NCI-H82 treated with DMSO at 0.1 percent for 48 hours (cell line): ENCODE measurements around the gene DGKE.

Experiments used
- DNase-seq: peaks from one replicate; lab custom pipeline; 2025; ENCODE audit not compliant: unreplicated experiment; lab: John Stamatoyannopoulos, UW

Gene DGKE

DNA sequence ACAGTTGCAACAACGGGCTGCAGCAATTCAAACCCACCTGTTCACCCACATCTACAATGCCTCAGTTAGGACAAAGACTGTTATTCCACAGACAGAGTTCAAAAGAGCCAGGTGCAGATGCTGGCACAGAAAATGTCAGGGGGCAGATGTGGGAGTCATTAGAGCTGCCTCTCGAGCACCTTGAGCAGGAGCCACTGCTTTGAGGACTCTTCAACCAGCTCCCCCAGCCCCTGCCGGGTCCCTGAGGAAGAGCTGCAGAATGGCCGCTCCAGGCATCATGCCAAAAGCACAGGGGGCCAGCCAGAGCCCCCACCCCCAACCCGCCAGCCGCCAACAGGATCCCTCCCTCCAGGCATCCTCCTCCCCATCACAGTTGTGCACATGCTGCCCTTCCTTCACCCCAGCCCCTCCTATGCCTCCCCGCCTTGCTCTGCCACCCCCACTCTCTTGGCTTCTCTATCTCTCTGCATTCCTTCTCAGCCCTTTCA lies 21.0 kb upstream of the DGKE start:
- no peak for DNase-seq

DNA sequence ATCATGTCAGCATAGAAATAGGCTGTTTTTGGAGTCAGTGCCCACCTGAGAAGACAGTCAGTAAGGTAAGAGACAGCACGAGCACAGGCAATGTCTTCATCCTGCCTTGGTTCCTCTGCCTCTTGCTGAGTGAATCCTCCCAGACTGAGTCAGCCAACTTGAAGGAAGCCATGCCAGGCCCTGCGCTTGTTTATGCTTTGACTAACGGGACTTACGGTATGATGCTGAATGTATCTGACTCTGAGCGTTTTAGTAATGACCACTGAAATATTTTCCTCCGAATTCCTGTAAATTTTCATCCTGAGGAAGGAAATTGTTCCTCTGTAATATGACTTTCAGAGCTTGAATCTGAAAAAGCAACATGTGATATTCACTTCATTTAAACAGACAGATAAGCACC lies 18.2 kb upstream of the DGKE start:
- DNase-seq: no peak

DNA sequence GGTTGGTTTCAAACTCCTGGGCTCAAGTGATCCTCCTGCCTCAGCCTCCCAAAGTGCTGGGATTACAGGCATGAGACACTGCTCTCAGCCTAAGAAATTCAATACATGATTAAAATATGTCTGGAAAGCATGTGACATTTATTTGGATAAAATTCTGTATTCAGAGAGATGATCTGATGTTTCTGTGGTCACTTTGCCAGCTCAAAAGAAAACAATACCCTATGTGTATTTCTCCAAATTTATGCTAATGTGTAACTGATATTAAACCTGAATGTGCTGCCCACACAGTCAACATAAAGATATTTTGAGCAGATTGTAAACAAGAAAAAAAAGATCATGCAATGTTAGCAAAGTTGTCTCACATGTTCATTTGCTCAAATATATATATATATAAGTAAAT lies 16.9 kb upstream of the DGKE start:
- no peak for DNase-seq

DNA sequence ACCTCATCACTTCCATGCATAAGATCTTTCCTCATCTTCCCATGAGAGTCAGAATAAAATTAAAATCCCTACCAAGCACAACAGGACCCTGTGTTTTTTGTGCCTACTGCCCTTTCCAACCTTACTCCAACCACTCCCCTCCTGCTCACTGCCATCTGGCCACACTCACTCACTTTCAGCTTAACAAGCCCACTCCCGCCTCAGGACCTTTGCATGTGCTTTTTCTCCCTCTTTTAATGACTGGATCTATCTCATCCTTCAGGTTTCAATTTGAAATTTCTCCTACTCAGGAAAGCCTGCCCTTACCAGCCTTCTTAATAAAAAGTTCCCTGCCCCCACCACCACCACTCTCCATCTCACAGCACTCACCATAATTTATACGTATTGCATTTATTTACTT lies 14.9 kb upstream of the DGKE start:
- no peak for DNase-seq

DNA sequence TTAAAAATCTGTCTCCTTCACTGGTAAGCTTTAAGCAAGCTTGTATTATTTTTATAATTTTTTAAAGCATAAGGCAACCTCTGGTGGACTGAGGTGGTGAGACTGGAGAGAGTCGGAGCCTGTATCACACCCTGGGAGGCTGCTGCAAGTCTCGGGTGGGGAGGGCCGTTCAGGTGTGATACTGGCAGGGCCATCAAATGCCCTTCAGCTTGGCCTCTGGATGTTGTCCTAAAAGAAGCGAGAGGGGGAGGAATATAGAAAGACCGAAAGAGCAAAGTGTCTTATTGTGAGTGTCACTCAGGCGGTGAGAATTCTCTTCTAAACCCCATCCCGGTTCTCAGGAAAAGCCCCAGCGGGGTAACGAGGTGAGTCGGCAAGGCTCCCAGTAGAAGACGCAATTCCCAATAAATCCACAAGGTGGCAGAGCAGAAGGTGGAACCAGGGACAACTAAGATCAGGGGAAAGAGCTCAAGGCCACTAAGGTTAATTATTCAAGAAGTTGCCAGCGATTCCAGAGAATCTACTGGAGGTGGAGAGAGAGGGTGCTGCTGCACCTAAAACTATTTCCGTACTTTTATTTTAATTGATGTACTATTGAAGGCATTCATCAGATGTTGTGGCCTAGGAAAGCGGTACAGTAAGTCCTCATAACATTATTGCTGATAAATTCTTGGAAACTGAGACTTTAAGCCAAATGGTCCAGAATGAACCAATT lies 14.4 kb upstream of the DGKE start:
- DNase-seq: peak; percentile 77

DNA sequence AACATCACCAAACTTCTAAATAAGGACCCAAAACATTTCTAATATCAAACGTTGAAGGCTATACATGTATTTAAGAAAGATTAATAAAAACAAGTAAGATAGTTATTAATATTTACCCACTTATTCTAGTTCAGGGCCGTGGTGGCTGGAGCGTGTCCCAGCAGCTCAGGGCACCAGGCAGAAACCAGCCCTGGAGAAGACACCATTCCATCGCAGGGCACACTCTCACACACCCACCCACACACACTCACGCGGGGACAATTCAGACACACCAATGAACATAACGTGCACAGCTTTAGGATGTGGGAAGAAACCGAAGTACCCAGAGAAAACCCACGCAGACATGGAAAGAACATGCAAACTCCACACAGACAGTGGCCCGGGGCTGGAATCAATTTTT lies 13.7 kb upstream of the DGKE start:
- DNase-seq: no peak

DNA sequence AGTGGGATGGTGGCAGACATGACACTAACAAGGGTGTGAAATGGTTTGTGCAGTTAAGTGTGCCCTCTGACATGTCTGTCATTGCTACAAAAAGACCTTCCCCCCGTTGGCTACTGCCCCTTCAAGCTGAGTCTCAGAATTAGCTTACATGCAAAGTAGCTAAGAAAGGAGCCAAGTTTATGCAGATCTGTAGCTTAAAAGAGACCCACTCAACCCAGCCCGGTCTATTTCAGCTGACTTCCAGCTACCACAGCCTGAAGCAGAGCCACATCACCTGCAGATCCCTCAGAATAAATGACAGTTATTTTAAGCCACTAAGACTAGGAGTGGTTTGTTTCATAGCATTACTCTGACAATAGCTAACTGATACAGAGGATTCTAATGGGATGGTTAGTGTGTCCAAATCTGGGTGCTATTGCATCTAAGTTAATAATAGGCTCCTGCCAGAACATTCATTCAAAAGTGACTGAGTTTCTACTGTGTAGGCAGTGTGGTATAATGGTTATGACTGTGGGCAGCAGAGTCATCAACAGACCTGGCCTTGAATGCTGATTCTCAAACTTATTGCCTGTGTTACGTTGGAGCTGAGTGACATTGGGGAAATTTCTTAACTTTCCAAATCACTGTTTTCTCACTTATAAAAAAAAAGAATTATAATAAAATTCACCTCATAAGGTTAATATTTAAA lies 12.0 kb upstream of the DGKE start:
- DNase-seq: no peak

DNA sequence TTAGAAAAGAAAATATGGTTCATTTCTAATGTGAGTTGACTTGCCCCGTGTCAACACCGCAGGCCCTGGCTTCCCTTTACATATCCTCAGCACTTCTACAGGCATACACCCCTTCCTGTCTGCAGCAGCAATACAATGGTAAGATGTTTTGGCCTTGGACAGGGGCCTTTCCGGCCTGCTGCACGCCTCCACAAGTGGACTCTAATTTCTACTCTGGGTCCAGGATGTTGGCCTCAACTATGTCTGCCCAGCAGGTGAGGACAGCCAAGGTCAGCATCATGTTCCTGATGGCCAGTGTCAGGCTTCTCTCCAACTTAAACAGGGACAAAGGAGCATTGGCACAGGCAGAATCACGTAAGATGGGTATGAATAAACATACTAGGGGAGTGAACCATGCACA lies 11.2 kb upstream of the DGKE start:
- no peak for DNase-seq

DNA sequence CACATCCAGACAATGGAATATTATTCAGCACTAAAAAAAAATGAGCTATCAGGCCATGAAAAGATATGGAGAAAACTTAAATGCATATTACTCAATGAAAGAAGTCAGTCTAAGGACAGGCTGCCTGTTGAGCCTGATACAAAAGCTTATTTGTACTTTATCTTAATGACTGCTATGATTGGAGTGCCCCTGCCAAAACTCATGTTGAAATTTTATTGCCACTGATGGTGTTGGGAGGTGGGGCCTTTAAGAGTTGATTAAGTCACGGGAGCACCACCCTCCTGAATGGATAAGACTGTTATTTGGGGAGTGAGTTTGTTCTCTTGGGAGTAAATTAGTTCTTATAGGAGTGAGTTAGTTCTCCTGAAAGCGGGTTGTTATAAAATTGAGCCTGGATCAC lies 10.1 kb upstream of the DGKE start:
- DNase-seq: no peak

DNA sequence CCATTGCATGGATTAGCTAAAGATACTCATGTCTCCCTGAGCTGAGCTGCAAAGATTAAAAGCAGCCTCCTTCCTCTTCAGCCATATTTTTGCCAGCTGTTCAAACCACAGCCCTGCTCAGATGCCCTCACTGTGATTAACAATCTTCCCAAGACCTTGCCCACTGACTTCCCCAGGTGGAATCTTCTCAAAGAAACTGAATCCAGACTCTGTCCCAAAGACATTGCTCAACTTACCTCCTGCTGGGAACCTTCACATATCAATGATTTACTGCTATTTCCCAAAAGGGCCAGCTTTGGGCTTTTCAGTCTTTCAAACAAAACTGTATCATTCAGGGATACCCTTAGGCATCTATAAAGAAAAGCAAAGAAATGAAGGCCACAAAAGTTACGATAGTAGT lies 9.4 kb upstream of the DGKE start:
- DNase-seq: no peak

DNA sequence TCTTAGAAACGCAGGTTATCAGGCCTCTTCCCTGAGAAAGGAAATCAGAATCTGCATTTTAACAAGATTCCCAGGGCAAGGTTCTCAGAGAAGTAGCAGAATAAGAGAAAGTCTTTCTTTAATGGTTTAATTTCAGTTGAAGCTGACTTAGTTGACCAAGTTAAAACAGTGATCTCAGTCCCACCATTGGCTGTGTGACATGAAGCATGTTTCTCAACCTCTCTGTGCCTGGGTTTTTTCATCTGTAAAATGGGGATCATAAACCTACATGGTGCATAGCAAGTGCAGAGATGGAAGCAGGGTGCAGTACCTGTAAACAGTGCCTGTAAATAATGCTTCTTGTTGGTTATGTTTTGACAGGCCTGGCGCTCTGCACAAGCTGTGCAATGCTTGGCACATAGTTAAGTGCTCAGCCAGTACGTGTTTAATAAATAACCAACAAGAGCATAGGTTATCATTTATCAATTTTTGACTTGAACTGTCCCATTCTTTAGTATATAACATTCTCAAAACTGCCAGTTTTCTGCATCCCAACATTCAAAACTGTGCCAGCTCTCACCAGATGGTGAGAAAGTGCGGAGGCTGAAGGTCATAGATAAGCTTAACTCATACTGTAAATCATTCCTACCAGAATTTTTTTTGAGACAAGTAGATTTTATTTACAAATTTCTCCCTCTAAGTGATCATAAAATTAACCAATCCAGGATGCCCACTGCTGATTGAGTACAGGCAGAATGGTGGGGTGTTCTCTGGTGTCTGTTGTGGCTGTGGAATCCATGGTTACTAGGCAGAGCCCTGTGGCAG lies 7.1 kb upstream of the DGKE start:
- no peak for DNase-seq

DNA sequence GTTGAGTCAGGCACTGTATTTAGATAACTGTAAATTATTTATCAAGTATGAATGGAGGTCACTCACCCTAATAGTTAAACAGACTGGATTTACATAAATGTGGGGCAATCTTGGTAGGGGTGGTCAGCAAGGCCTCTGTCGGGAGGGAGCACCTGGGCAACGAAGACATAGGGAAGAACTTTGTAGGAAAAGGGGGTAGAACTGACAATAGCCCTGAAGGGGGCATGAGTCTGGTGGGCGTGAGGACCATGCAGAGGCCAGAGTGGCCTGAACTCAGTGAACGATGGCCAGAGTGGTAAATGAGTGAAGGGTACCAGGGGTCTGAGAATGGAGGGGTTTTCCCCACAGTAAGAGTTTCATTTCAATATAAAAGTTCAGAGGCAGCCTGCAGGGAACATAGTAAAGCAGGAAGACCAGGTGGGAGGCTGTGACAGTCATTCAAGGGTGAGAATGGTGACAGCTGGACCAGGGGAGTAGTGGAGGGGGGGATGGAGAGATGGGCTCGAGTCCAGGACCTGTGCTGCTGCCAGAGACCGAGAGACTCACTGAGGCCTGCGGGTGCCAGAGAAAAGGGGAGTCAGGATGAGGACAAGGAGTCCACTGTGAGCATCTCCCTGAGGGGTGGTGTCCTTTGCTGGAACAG lies 3.1 kb upstream of the DGKE start:
- DNase-seq: no peak

DNA sequence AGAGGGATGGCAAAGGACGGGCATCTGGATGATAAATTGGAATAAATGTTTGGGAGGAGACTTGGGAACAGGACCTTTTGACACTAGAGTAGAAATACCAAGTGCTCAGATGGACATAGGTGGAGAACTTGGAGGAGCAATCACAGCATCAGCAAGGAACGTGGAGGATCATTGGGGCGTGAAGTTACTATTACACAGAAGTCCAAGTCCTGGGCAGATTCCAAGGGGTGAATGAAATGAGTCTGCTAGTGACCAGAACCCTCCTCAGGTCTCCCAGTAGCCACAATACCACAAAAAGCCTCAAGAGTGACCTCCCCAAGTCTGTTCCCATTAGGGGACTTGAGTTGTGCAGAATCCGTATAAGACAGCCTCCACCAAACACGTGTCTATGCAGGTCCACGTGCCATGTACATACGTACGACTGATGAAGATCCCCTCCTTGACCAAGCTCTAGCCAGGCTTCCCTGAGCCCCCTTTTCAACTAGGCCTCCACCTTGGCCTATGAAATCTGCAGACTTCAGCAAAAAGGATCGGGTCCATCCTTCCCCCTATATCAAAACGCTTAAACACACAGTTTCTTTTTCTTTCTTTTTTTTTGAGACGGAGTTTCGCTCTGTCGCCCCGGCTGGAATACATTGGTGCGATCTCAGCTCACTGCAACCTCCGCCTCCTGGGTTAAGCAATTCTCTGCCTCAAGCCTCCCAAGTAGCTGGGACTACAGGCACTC lies 2.4 kb upstream of the DGKE start:
- DNase-seq: no peak

DNA sequence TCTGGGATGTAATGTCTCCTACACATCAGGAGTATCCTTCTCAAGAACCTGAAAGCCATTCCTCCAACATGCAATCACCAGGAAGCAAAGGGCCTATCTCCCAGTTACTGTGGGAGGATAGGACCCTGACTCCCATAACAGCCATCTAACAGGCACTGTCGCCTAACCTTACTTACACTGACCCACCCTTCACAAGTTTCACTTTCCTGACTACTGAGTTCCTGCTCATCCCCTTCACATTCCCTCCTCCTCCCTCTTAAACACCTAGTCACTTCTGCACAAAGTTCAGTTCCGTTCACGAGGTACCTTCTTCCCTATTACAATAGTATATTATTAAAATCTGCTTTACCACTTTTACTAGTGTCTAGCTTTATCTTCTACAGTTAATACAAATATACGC lies 1.5 kb upstream of the DGKE start:
- no peak for DNase-seq

DNA sequence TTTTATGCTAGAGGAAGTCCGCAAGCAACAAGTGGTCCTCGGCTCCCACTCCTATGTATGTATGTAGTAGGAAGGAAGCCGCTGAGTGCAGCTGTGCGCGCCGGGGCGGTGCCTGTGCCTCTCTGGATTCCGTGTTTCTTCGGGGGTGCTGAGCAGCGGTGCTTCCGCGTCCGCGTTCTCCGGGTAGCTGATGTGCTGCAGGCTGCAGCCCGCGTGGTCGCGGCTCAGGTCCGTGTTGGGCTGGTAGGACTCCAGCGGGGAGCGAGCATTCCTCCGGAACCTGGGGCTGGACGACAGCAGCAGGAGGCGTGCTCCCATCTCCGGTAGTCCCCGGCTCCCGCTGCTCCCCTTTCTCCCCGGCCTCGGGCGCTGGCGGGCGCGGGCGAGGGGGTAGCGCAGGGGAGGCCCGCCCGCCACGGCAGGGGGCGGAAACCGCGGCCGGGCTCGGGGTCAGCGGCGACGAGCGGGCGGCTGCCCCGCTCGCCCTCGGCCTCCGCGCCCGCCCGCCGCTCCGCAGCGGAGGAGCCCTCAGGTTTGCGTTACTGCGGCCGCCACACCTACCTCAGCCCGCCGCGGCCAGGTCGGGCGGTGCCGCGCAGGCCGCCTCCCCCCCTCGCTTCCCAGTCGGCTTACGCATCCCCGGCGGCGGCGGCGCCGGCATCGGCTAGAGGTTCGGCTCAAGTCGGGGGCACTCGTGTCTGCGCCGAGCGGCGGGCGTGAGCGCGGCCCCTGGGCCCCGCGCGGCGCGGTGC lies 718 bp upstream of the DGKE start:
- peak; percentile 75 for DNase-seq

DNA sequence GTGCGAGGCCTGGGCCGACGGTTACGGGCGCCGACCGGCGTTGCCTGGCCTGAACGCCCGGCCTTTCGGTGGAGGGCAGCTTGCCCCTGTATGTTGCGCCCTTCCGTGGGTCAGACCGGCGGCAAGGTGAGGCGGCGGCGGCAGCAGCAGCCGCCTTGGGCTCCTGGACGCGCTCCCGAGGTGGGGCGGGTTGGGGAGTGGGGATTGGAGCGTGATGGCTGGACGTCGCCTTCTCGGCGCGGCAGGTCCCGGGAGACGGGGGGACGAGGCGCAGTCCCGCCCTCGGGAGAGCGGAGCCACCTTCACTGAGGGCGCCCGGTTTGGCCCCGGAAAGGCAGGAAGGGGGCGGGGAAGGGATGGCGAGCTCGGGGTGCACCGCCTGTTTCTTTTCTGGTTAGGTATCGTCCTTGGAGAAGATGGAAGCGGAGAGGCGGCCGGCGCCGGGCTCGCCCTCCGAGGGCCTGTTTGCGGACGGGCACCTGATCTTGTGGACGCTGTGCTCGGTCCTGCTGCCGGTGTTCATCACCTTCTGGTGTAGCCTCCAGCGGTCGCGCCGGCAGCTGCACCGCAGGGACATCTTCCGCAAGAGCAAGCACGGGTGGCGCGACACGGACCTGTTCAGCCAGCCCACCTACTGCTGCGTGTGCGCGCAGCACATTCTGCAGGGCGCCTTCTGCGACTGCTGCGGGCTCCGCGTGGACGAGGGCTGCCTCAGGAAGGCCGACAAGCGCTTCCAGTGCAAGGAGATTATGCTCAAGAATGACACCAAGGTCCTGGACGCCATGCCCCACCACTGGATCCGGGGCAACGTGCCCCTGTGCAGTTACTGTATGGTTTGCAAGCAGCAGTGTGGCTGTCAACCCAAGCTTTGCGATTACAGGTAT lies 671 bp downstream of the DGKE start:
- DNase-seq: peak; percentile 27

DNA sequence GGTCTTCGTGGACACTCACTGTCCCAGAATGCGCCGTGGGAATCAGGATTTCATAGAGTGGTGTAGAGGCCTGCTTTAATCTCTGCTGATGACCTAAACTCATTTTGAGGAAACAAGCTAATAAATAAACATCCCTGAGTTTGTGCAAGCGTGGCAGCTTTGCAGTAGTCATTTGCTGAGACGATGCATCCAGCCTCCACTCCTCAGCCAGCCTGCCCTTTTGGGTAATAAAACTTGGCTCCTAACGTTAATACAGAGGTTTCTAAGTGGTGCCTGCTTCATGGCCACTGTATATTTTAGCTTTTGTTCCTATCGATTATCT lies 1.3 kb downstream of the DGKE start:
- no peak for DNase-seq

DNA sequence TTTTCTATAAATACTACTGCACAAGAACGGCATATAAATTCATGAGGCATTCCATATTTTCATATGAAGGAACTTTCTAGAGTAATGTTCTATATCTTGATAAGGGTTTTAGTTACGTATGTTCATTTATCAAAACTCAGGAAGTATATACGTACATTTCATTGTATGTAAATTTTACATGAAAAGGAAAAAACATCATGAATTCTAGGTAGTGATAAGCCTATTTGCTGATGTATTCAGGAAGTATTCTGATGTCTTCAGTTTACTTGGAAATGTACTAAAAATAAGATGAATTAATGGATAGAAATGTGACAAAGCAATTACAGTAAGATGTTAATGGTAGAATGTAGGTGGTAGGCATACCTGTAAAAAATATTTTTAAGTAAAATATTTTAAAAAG lies 4.7 kb downstream of the DGKE start:
- no peak for DNase-seq

DNA sequence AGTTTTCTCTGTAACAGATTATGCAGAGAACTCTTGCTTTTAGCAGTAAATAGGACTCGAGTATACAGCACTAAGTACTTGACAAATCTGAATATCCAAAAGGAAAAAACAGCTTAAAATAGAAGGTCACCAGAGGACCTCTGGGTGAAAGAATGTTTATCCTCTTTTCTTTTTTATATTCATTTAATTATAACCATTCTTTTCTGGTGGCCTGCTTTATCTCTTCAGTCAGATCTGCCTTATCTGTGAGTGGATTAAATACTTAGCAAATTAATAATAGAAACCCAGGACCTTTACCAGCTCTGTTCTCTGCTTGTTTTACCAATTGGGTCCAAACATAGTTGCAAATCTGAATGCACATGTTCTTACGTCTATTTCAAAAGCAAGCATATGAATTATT lies 8.6 kb downstream of the DGKE start:
- no peak for DNase-seq
